SU-DHL-6 (cell line): ENCODE results near the gene MME.

Experiments
- EZH2phosphoT487 ChIP-seq: fragments of 200-600 bp; sonication (generic), shearing (Covaris generic); conservative IDR thresholded peaks from 2 replicates; pipeline ENCODE4 v1.6.1; 2018; ENCODE audit warnings: mild to moderate bottlenecking, antibody characterized with exemption, low read length, moderate library complexity, mixed read lengths
- TF ChIP-seq, protein P1 (sequence below): fragments of 200-600 bp; sonication (generic); IDR thresholded peaks from one replicate; pipeline ENCODE4 v1.5.1; 2017; ENCODE audit warnings: antibody characterized with exemption, mild to moderate bottlenecking, low read length, moderate library complexity; ENCODE audit not compliant: insufficient read depth, poor library complexity, severe bottlenecking

DNA sequence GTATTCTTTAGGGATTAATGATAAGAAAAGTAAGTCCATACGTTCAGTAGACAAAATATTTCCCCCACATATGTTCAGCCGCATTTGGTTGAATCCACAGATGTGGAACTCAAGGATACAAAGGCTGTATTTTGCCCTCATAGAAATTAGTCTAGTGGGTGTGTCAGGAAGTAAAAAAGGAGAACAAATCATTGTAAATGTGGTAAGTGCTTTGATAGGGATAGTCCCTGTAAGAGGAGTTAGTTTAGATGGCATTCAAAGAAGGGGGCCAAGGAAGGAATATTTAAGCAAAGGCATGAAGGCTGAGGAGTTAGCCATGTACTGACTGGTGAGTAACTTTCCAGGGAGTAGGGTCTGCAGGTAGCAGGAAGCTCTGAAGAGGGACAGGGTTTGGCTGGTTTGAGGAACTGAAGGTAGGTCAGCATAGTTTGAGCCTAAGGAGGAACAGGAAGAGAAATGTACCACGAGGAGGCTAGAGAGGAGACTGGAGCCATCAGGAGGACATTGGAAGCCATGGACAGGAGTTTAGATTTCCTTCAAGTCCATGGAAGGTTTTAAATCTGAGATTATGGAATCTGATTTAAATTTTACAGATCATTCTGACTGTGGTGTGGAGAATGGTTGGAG, 98.8 kb downstream of the MME start:
- TF ChIP-seq, protein P1, sequence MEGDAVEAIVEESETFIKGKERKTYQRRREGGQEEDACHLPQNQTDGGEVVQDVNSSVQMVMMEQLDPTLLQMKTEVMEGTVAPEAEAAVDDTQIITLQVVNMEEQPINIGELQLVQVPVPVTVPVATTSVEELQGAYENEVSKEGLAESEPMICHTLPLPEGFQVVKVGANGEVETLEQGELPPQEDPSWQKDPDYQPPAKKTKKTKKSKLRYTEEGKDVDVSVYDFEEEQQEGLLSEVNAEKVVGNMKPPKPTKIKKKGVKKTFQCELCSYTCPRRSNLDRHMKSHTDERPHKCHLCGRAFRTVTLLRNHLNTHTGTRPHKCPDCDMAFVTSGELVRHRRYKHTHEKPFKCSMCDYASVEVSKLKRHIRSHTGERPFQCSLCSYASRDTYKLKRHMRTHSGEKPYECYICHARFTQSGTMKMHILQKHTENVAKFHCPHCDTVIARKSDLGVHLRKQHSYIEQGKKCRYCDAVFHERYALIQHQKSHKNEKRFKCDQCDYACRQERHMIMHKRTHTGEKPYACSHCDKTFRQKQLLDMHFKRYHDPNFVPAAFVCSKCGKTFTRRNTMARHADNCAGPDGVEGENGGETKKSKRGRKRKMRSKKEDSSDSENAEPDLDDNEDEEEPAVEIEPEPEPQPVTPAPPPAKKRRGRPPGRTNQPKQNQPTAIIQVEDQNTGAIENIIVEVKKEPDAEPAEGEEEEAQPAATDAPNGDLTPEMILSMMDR: no peak
- no peak for TF ChIP-seq EZH2phosphoT487
